ENCODE results near the gene FHOD3.

Gene FHOD3

GRCh38 chr18:36297417-36298125 lies at the start of gene FHOD3:
Gene FHOD3 (plus strand): TSS chr18:36297713. CDS start chr18:36297836, 123 bp downstream.
- no peak for TF ChIP-seq CTCF (IDR thresholded peaks at IDR 0.05; ENCODE audit: borderline replicate concordance, insufficient read depth, low read depth, low read length)
- peak within 1 kb of the TSS; percentile 1 for H3K4me3 ChIP-seq (ENCODE audit: low read depth, low read length)

DNA sequence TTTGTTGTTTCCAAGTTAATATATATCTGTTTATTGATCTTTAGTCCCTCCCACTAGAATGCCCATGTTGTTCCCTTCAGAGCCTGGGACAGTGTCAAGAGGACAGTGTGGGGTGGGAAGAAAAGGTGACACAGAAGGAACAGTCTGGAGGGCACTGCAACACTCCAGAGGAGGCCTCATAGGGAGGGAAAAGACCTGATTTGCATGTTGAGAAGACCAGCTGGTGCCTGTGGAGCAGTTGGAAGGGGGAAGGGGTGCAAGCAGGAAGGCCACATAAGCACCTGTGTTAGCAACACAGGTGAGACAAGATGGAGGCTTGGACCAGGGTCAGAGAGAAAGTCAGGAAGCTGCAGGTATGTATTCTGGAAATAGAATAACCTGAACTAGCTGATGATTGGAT lies 48.1 kb upstream of the FHOD3 start:
- no peak for TF ChIP-seq CTCF (IDR thresholded peaks at IDR 0.05; ENCODE audit: borderline replicate concordance, insufficient read depth, low read depth, low read length)
- H3K4me3 ChIP-seq (ENCODE audit: low read depth, low read length): no peak overlapping the region

- TF ChIP-seq CTCF (IDR thresholded peaks at IDR 0.05; ENCODE audit: borderline replicate concordance, insufficient read depth, low read depth, low read length): no peak
These were observed 46.7 kb upstream of the FHOD3 start for GRCh38 chr18:36250827-36251226.

DNA sequence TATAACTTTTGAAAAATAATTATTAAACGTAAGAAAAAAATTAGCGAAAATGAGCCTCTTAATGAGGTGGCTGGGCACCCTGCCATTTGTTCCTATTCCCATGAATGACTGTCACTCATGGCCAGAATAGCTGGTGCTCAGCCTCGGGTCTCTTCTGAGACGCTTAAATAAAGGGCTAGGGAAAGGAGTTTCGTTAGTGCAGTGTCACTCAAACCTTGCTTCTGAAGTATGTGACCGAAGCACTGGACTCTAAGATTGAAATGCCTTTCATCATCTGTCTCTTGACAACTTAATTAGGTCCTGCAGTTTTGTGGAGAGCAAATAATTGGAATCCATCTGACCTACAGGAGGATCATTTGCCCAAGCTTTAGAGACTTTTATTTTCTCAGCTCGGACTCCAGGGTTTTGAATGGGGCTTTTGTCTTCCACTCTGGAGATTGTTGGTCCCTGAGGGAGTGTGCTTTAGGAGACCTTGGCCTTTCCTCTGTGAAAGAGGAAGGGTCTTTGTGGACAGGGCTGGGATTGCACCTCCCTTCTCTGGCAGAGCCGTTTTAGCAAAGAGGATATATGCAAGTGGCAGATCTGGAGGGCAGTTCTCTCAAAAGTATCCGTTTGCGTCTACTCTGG lies 42.3 kb upstream of the FHOD3 start:
- H3K4me3 ChIP-seq (ENCODE audit: low read depth, low read length): no peak overlapping the region
- TF ChIP-seq CTCF (IDR thresholded peaks at IDR 0.05; ENCODE audit: borderline replicate concordance, insufficient read depth, low read depth, low read length): no peak

More at GRCh38 chr18:36250827-36251226, 46.7 kb upstream of the FHOD3 start:
- no peak overlapping the region for H3K4me3 ChIP-seq (ENCODE audit: low read depth, low read length)

DNA sequence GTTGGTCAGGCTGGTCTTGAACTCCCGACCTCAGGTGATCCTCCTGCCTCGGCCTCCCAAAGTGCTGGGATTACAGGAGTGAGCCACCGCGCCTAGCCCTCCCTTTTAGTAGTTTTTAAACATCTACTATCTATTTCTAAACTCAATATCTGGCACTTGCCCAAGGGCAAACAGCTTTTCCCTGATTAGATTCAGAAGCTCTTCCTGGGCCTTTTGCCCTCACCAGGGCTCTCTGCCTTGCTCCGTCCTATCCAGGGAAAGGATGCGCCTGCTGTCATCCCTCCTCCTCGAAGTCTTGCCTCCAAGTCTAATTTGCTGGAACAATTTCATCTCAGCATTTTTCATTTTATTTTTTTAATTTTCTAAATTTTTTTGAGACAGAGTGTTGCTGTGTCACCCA lies 41.4 kb upstream of the FHOD3 start:
- TF ChIP-seq CTCF (IDR thresholded peaks at IDR 0.05; ENCODE audit: borderline replicate concordance, insufficient read depth, low read depth, low read length): no peak

DNA sequence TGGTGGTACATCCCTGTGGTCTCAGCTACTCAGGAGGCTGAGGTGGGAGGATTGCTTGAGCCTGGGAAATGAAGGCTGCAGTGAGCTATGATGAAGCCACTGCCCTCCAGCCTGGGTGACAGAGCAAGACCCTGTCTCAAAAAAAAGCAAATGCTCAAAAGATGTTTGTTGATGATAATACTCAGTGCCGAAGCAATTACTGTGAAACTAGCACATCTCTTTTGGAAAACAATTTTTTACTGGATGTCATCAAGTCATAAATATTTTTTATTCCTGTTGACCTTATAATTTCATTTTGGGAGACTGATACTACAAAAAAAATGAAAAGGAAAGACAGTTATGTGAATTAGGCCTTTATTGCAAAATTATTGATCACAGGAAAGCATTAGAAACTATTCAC lies 34.5 kb upstream of the FHOD3 start:
- no peak overlapping the region for H3K4me3 ChIP-seq (ENCODE audit: low read depth, low read length)
- TF ChIP-seq CTCF (IDR thresholded peaks at IDR 0.05; ENCODE audit: borderline replicate concordance, insufficient read depth, low read depth, low read length): no peak

More for the DNA sequence above, 41.4 kb upstream of the FHOD3 start:
- H3K4me3 ChIP-seq (ENCODE audit: low read depth, low read length): no peak overlapping the region

DNA sequence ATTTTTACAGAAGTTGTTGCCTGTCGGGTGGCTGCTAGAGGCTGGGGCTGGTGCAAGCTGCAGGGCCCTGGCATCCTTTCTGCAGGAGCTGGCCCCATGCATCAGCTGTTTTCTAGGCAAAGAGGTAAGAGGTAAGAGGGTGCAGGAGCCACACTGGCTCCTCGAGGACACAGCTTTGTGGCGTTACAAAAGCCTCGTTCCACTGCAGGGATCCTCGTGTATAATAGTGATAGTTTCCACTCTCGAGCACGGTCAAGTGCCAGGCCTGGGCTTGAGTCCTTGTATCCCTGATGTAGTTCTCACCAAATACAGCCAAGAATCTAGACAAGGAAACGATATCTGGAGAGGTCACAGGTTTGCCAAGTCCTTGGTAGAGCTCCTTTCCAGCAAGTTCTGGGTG lies 33.2 kb upstream of the FHOD3 start:
- no peak overlapping the region for H3K4me3 ChIP-seq (ENCODE audit: low read depth, low read length)
- no peak for TF ChIP-seq CTCF (IDR thresholded peaks at IDR 0.05; ENCODE audit: borderline replicate concordance, insufficient read depth, low read depth, low read length)

Data from GM12875 (cell line).